OCI-LY3 (cell line): ENCODE results near the gene GPR3.

Experiments used
- H2AFZ ChIP-seq: fragments of 200-600, 300-600 bp; shearing (Covaris generic); 2 replicates; pipeline ENCODE4 v1.6.0; 2014; ENCODE audit warnings: antibody characterized with exemption, low read depth, low read length
- H3K27ac ChIP-seq: fragments of 200-600, 300-600 bp; sonication (generic); 2 replicates; pipeline ENCODE4 v1.5.1; 2014; ENCODE audit warnings: mild to moderate bottlenecking, low read length, moderate library complexity, mixed read lengths
- H3K27me3 ChIP-seq: fragments of 200-600, 300-600 bp; sonication (generic); 2 replicates; pipeline ENCODE4 v1.6.1; 2014; ENCODE audit warnings: low read depth, low read length, mixed read lengths
- H3K36me3 ChIP-seq: fragments of 200-600, 300-600 bp; sonication (generic); replicated peaks from 2 replicates; pipeline ENCODE3; 2014; ENCODE audit warnings: low read depth, low read length, mixed read lengths
- H3K4me1 ChIP-seq: fragments of 300-600, 200-600 bp; sonication (generic); 2 replicates; pipeline ENCODE4 v1.6.1; 2014; ENCODE audit warnings: low read length, mixed read lengths
- H3K4me2 ChIP-seq: fragments of 200-600, 300-600 bp; sonication (generic); 2 replicates; pipeline ENCODE4 v1.6.1; 2014; ENCODE audit warnings: low read length, mixed read lengths
- H3K4me3 ChIP-seq: fragments of 300-600, 200-600 bp; sonication (generic); 2 replicates; pipeline ENCODE4 v1.5.1; 2014; ENCODE audit warnings: antibody characterized with exemption, mild to moderate bottlenecking, low read length, moderate library complexity
- H3K79me2 ChIP-seq: fragments of 300-600, 200-600 bp; shearing (Covaris generic); 2 replicates; pipeline ENCODE4 v1.6.1; 2014; ENCODE audit warnings: mild to moderate bottlenecking, low read length, mixed read lengths
- H3K9ac ChIP-seq: fragments of 300-600, 200-600 bp; shearing (Covaris generic); 2 replicates; pipeline ENCODE4 v1.6.0; 2014; ENCODE audit warnings: mild to moderate bottlenecking, low read length, moderate library complexity
- H3K9me3 ChIP-seq: fragments of 200-600, 300-600 bp; shearing (Covaris generic); 2 replicates; pipeline ENCODE4 v1.6.1; 2014; ENCODE audit warnings: low read length, mixed read lengths; ENCODE audit not compliant: insufficient read depth
- H4K20me1 ChIP-seq: fragments of 200-600, 300-600 bp; sonication (generic); 2 replicates; pipeline ENCODE4 v1.6.1; 2016; ENCODE audit warnings: low read length, mixed read lengths; ENCODE audit not compliant: insufficient read depth
- EZH2phosphoT487 ChIP-seq: fragments of 200-600 bp; shearing (Covaris generic); IDR thresholded peaks from 2 replicates; pipeline ENCODE4 v1.6.1; 2018; ENCODE audit warnings: antibody characterized with exemption, mixed run types, low read depth
- TF ChIP-seq, protein P1 (sequence below): fragments of 200-600, 300-600 bp; sonication (generic); IDR thresholded peaks from 2 replicates; pipeline ENCODE4 v1.5.1; 2014; ENCODE audit warnings: antibody characterized with exemption, low read length, low read depth

The GPR3 gene

GRCh38 chr1:27348861-27349783 is 43.3 kb upstream of the GPR3 start:
- Histone ChIP-seq H3K27me3 (no peaks in the 10 kb centered on the region), H3K9me3 (no peaks in the 10 kb centered on the region), H2AFZ (no peak overlapping the region), H3K79me2 (no peaks in the 10 kb centered on the region), H3K4me1 (no peaks in the 10 kb centered on the region), H3K36me3 (no peaks in the 10 kb centered on the region), H4K20me1 (no peaks in the 10 kb centered on the region), H3K9ac (no peak overlapping the region), H3K4me3 (no peak overlapping the region), H3K27ac (no peak overlapping the region), H3K4me2 (no peak overlapping the region)
- no peak for TF ChIP-seq EZH2phosphoT487
- TF ChIP-seq, protein P1, sequence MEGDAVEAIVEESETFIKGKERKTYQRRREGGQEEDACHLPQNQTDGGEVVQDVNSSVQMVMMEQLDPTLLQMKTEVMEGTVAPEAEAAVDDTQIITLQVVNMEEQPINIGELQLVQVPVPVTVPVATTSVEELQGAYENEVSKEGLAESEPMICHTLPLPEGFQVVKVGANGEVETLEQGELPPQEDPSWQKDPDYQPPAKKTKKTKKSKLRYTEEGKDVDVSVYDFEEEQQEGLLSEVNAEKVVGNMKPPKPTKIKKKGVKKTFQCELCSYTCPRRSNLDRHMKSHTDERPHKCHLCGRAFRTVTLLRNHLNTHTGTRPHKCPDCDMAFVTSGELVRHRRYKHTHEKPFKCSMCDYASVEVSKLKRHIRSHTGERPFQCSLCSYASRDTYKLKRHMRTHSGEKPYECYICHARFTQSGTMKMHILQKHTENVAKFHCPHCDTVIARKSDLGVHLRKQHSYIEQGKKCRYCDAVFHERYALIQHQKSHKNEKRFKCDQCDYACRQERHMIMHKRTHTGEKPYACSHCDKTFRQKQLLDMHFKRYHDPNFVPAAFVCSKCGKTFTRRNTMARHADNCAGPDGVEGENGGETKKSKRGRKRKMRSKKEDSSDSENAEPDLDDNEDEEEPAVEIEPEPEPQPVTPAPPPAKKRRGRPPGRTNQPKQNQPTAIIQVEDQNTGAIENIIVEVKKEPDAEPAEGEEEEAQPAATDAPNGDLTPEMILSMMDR = no peak

GRCh38 chr1:27349784-27350662 is 42.4 kb upstream of the GPR3 start:
- H3K36me3 ChIP-seq = no peaks in the 10 kb centered on the region
- TF ChIP-seq, protein P1 = no peak
- no peak for TF ChIP-seq EZH2phosphoT487
- H3K9ac ChIP-seq = no peak overlapping the region
- no peaks in the 10 kb centered on the region for H3K4me1 ChIP-seq
- no peaks in the 10 kb centered on the region for H4K20me1 ChIP-seq
- H2AFZ ChIP-seq = no peak overlapping the region
- H3K27ac ChIP-seq = no peak overlapping the region
- H3K9me3 ChIP-seq = no peaks in the 10 kb centered on the region
- no peaks in the 10 kb centered on the region for H3K27me3 ChIP-seq
- H3K4me2 ChIP-seq = no peak overlapping the region
- no peak overlapping the region for H3K4me3 ChIP-seq
- no peaks in the 10 kb centered on the region for H3K79me2 ChIP-seq

DNA sequence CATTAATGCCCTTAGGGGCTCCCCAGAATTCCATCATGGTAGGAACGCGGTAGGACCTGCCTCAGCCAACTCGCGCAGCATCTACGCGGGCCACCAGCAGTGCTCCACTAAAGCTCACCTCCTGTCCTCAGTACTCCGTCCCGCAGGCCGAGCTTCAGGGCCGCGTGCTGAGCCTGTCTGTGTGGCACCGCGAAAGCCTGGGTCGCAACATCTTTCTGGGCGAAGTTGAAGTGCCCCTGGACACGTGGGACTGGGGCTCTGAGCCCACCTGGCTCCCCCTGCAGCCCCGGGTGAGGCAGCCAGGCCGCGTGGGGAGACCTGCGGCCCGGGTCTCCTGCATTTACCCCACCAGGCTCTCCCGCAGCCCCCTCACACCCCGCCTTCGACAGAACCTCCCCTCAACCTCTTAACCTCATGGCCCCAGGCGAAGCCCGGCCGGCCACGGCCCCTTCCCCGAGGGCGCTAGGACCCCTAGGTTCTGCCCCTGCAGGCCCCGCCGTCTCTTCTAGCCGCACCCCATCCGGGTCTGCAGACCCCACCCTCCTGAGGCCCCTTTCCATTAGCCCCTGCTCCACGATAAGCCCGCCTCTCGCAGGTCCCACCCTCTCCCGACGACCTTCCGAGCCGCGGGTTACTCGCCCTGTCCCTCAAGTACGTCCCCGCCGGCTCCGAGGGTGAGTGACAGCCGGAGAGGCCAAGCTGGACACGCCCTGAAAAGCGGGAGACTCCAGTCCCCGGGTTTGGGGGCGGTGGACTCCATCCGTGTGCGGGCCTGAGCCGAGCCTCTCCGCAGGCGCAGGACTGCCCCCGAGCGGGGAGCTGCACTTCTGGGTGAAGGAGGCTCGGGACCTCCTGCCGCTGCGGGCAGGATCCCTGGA is 41.5 kb upstream of the GPR3 start:
- Histone ChIP-seq H2AFZ (no peak overlapping the region), H3K9ac (no peak overlapping the region), H3K9me3 (no peaks in the 10 kb centered on the region), H4K20me1 (no peaks in the 10 kb centered on the region), H3K79me2 (no peaks in the 10 kb centered on the region), H3K27ac (no peak overlapping the region), H3K4me1 (no peaks in the 10 kb centered on the region), H3K4me2 (no peak overlapping the region), H3K4me3 (no peak overlapping the region), H3K27me3 (no peaks in the 10 kb centered on the region), H3K36me3 (no peaks in the 10 kb centered on the region)
- TF ChIP-seq, protein P1 = no peak
- no peak for TF ChIP-seq EZH2phosphoT487
